Breast epithelium (tissue), 4 donors: Measurements from ENCODE around the gene SUPT20H. TPM values are rescaled to one million over a fixed set of nuclear protein-coding genes. Genes with fewer than 3 reads are reported as not detected.

ENCODE experiments used
- DNase-seq, 2 donors: peaks; one replicate each; pipeline ENCODE4 v3.0.0-alpha.2; 2019; ENCODE audit warnings: low spot score in 2 of 2
- H3K27ac ChIP-seq, 2 donors: fragments of 200-600 bp; sonication (generic) in 1 of 2; one replicate each; pipeline ENCODE4 v1.5.1; 2016 to 2019; ENCODE audit warnings: mild to moderate bottlenecking in 1 of 2
- H3K27me3 ChIP-seq, 2 donors: fragments of 200-600 bp; sonication (generic) in 1 of 2; one replicate each; pipeline versions ENCODE4 v1.5.1 to v1.6.0; 2017 to 2019; ENCODE audit warnings: control low read depth in 1 of 2, mild to moderate bottlenecking in 1 of 2
- H3K36me3 ChIP-seq: fragments of 200-600 bp; one replicate; pipeline ENCODE4 v1.5.1; 2019
- H3K4me1 ChIP-seq, 2 donors: fragments of 200-600 bp; sonication (generic); one replicate each; pipeline ENCODE4 v1.5.1; 2016 to 2019; ENCODE audit warnings: control low read depth in 1 of 2
- H3K4me3 ChIP-seq, 3 donors: fragments of 200-600 bp; sonication (generic); 1 replicate in 2 of 3; 2 replicates in 1 of 3; pipeline ENCODE4 v1.5.1; 2016 to 2019; ENCODE audit warnings: mild to moderate bottlenecking in 3 of 3, moderate library complexity in 2 of 3
- H3K9me3 ChIP-seq, 2 donors: fragments of 200-600 bp; sonication (generic) in 1 of 2; one replicate each; pipeline ENCODE4 v1.5.1; 2016 to 2019; ENCODE audit warnings: control low read depth in 1 of 2
- POLR2A ChIP-seq: fragments of 450-650 bp; IDR thresholded peaks from one replicate; pipeline ENCODE4 v1.6.1; 2016; ENCODE audit warnings: antibody characterized with exemption, mild to moderate bottlenecking, moderate library complexity
- POLR2AphosphoS5 ChIP-seq, 3 donors: sonication (generic); formaldehyde crosslinking; IDR thresholded peaks; one replicate each; pipeline ENCODE4 v1.6.1; 2017; ENCODE audit warnings: antibody characterized with exemption in 3 of 3
- intact Hi-C: fragments of 100-400 bp; cut with DNase I; formaldehyde crosslinking; loops from one replicate; pipeline ENCODE4 v1.15.1; 2023; ENCODE audit warnings: low total_unique reads
- total RNA-seq, 3 donors: library from RNA; depleted of rRNA; stranded (reverse); fragments of >200 nt; gene quantifications; one replicate each; pipeline ENCODE4 v1.1.0, GENCODE V29; 2016
- TF ChIP-seq, protein P1 (sequence below), 3 donors: fragments of 450-650 bp; IDR thresholded peaks; one replicate each; pipeline ENCODE4 v1.5.1; 2016 to 2017; ENCODE audit warnings: antibody characterized with exemption in 3 of 3, mild to moderate bottlenecking in 3 of 3, moderate library complexity in 3 of 3

SUPT20H gene
- total RNA-seq, 3 donors from 2014 or later = 33.4 to 94.8 (median 55.7) TPM

- intact Hi-C loops = no loop called here
- Histone ChIP-seq H3K27ac (no peak overlapping the region), H3K36me3 (peaks cover 26% of the 10 kb centered on the region), H3K4me1 (no peaks in the 10 kb centered on the region), H3K9me3 (no peaks in the 10 kb centered on the region), H3K4me3 (no peak overlapping the region), H3K27me3 (no peaks in the 10 kb centered on the region)
- DNase-seq = no peak
- TF ChIP-seq POLR2A = no peak
- TF ChIP-seq, protein P1, sequence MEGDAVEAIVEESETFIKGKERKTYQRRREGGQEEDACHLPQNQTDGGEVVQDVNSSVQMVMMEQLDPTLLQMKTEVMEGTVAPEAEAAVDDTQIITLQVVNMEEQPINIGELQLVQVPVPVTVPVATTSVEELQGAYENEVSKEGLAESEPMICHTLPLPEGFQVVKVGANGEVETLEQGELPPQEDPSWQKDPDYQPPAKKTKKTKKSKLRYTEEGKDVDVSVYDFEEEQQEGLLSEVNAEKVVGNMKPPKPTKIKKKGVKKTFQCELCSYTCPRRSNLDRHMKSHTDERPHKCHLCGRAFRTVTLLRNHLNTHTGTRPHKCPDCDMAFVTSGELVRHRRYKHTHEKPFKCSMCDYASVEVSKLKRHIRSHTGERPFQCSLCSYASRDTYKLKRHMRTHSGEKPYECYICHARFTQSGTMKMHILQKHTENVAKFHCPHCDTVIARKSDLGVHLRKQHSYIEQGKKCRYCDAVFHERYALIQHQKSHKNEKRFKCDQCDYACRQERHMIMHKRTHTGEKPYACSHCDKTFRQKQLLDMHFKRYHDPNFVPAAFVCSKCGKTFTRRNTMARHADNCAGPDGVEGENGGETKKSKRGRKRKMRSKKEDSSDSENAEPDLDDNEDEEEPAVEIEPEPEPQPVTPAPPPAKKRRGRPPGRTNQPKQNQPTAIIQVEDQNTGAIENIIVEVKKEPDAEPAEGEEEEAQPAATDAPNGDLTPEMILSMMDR (IDR thresholded peaks at IDR 0.05) = no peak
- no peak for TF ChIP-seq POLR2AphosphoS5 (IDR thresholded peaks at IDR 0.05)
Observed at GRCh38 chr13:37011788-37012187, 47.7 kb downstream of the SUPT20H start.

GRCh38 chr13:37011002-37011401 is 48.5 kb downstream of the SUPT20H start:
- Histone ChIP-seq H3K27ac (no peak overlapping the region), H3K9me3 (no peaks in the 10 kb centered on the region), H3K4me3 (no peak overlapping the region), H3K36me3 (peaks cover 26% of the 10 kb centered on the region), H3K4me1 (no peaks in the 10 kb centered on the region), H3K27me3 (no peaks in the 10 kb centered on the region)
- intact Hi-C loops = no loop called here
- TF ChIP-seq POLR2AphosphoS5 (IDR thresholded peaks at IDR 0.05) (no peak), POLR2A (no peak)
- TF ChIP-seq, protein P1 (IDR thresholded peaks at IDR 0.05) = no peak
- DNase-seq = no peak

DNA sequence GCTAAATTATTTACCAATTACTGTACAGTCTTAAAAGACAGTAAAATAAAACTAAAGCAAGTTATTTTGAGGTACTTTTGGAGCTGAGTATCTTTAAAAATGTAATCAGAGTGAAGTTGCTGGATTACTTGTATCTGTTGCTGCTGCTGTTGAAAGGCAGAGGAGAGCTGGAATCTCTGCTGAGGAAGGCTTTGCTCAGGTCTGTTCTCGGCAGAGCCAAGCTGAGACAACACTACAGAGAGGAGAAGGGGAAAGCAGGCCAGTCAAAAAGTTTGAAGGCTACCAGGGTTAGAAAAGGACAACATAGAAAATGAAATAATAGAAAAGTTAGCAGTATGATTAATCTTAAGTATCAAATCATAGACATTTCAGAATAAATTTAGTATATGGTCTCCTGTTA is 49.1 kb downstream of the SUPT20H start:
- peaks cover 21% of the 10 kb centered on the region for H3K36me3 ChIP-seq
- no peak overlapping the region for H3K27ac ChIP-seq
- DNase-seq = no peak
- no peaks in the 10 kb centered on the region for H3K27me3 ChIP-seq
- H3K4me3 ChIP-seq = no peak overlapping the region
- TF ChIP-seq POLR2A = no peak
- TF ChIP-seq, protein P1 (IDR thresholded peaks at IDR 0.05) = no peak
- TF ChIP-seq POLR2AphosphoS5 (IDR thresholded peaks at IDR 0.05) = no peak
- no peaks in the 10 kb centered on the region for H3K9me3 ChIP-seq
- no peaks in the 10 kb centered on the region for H3K4me1 ChIP-seq
- intact Hi-C loops = no loop called here

GRCh38 chr13:37009692-37010091 is 49.8 kb downstream of the SUPT20H start:
- H3K27ac ChIP-seq = no peak overlapping the region
- intact Hi-C loops = no loop called here
- no peaks in the 10 kb centered on the region for H3K4me1 ChIP-seq
- no peak for DNase-seq
- H3K9me3 ChIP-seq = no peaks in the 10 kb centered on the region
- no peaks in the 10 kb centered on the region for H3K27me3 ChIP-seq
- TF ChIP-seq POLR2AphosphoS5 (IDR thresholded peaks at IDR 0.05) (no peak), POLR2A (no peak)
- TF ChIP-seq, protein P1 (IDR thresholded peaks at IDR 0.05) = no peak
- peaks cover 21% of the 10 kb centered on the region for H3K36me3 ChIP-seq
- no peak overlapping the region for H3K4me3 ChIP-seq

DNA sequence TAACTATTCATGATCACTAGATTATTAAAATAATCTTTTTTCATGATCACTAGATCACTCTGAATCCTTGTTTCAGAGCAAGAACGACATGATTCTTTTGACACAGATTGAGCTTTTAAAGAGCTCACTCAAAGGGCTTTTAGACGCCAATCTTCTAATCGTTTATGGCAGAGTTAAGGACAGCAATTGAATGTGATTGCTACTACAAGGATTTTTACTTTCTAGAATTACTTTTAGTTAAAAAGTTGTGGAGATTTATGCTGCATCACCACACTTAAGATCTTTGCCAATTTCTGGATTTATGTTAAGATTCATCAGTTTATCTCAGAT is 57.6 kb downstream of the SUPT20H start:
- no peak for DNase-seq
- intact Hi-C loops = no loop called here
- H3K4me1 ChIP-seq = peaks cover 0 to 18% of the 10 kb centered on the region in 2 donors
- H3K27ac ChIP-seq = no peak overlapping the region
- no peaks in the 10 kb centered on the region for H3K27me3 ChIP-seq
- H3K9me3 ChIP-seq = no peaks in the 10 kb centered on the region
- H3K4me3 ChIP-seq = peak overlapping the region in 1 of 3 donors; percentile 83
- H3K36me3 ChIP-seq = peaks cover 4% of the 10 kb centered on the region
- no peak for TF ChIP-seq POLR2AphosphoS5 (IDR thresholded peaks at IDR 0.05)
- TF ChIP-seq, protein P1 (IDR thresholded peaks at IDR 0.05) = no peak
- no peak for TF ChIP-seq POLR2A
